GM12878 (cell line): Measurements from ENCODE around the gene FGFRL1. TPM values are rescaled to one million over a fixed set of nuclear protein-coding genes. Genes with fewer than 3 reads are reported as not detected.

Source experiments
- ATAC-seq: fragments of 200-7000 bp; cut with Tn5 transposase; 3 replicates; pipeline ENCODE4 v1.9.1; 2020; ENCODE audit warnings: mild to moderate bottlenecking, moderate library complexity
- BruUV-seq: library from RNA; stranded (reverse); fragments of 400-500 nt; replicated peaks from 2 replicates; lab custom pipeline; 2021; lab: Mats Ljungman, UMichigan
- CTCF ChIA-PET: fragments of 300-600 bp; sonication (Branson Sonifier 250); formaldehyde crosslinking; extraction: SDS; loops from one replicate; lab custom pipeline; 2021; ENCODE audit warnings: inconsistent platforms; lab: Yijun Ruan, JAX
- POLR2A ChIA-PET: fragments of 350-600 bp; formaldehyde crosslinking; extraction: SDS; loops from one replicate; lab custom pipeline; 2021; ENCODE audit warnings: inconsistent platforms; lab: Charles Lee
- RAD21 ChIA-PET: fragments of 300-600 bp; sonication (Branson Sonifier 250); formaldehyde crosslinking; loops from one replicate; lab custom pipeline; 2023; ENCODE audit warnings: antibody characterized with exemption; ENCODE audit not compliant: unreplicated experiment; lab: Charles Lee
- SMC1A ChIA-PET: fragments of 300-600 bp; sonication (Branson Sonifier 250); formaldehyde crosslinking; loops from one replicate; lab custom pipeline; 2023; ENCODE audit not compliant: unreplicated experiment, uncharacterized antibody; lab: Charles Lee
- DNase-seq: peaks from one replicate; pipeline ENCODE4 v3.0.0-alpha.2; 2011; ENCODE audit warnings: low read depth, low spot score
- FAIRE-seq: peaks from 3 replicates; lab custom pipeline; 2011; peaks lifted over from hg19 to GRCh38; lab: Jason Lieb, UNC
- H2AFZ ChIP-seq: 2 replicates; pipeline ENCODE4 v1.6.0; 2011; ENCODE audit warnings: low read depth, low read length, control low read depth; ENCODE audit not compliant: control insufficient read depth
- H3K27ac ChIP-seq: 2 replicates; pipeline ENCODE4 v1.5.1; 2011; ENCODE audit warnings: control low read depth; ENCODE audit not compliant: control insufficient read depth, insufficient read depth
- H3K27me3 ChIP-seq, 2 experiments: replicated peaks in 1 of 2; 2 replicates each; pipeline versions ENCODE4 v1.6.0 to v1.6.1; 2011; ENCODE audit warnings: low read length in 1 of 2; ENCODE audit not compliant: control insufficient read depth in 2 of 2, insufficient read depth in 2 of 2
- H3K36me3 ChIP-seq, 2 experiments: 2 replicates each; pipeline ENCODE4 v1.5.1; 2011; ENCODE audit warnings: low read length in 1 of 2; ENCODE audit not compliant: control insufficient read depth in 2 of 2, insufficient read depth in 2 of 2
- H3K4me1 ChIP-seq: 2 replicates; pipeline ENCODE4 v1.6.1; 2011; ENCODE audit warnings: mild to moderate bottlenecking, low read length, moderate library complexity, mixed read lengths; ENCODE audit not compliant: control insufficient read depth, insufficient read depth
- H3K4me2 ChIP-seq: 2 replicates; pipeline ENCODE4 v1.6.0; 2011; ENCODE audit warnings: control low read depth; ENCODE audit not compliant: control insufficient read depth, insufficient read depth
- H3K4me3 ChIP-seq: fragments of 200-600 bp; sonication (generic); 2 replicates; pipeline ENCODE4 v1.5.1; 2016
- H3K79me2 ChIP-seq: 2 replicates; pipeline ENCODE4 v1.6.0; 2011; ENCODE audit warnings: low read length; ENCODE audit not compliant: control insufficient read depth, insufficient read depth
- H3K9ac ChIP-seq: 2 replicates; pipeline ENCODE4 v1.8.0; 2011; ENCODE audit warnings: low read length, control low read depth, mixed read lengths; ENCODE audit not compliant: control insufficient read depth, insufficient read depth
- H3K9me3 ChIP-seq: replicated peaks from 3 replicates; pipeline ENCODE4 v1.5.1; 2011; ENCODE audit warnings: mild to moderate bottlenecking, low read length; ENCODE audit not compliant: control insufficient read depth, insufficient read depth
- H4K20me1 ChIP-seq: 2 replicates; pipeline ENCODE4 v1.6.0; 2011; ENCODE audit not compliant: control insufficient read depth, insufficient read depth
- CEBPB ChIP-seq, 2 experiments: fragments of 150-350 bp in 1 of 2; IDR thresholded peaks; 2 replicates each; pipeline ENCODE4 v1.6.1; 2012 to 2014; ENCODE audit warnings: low read depth in 2 of 2, low read length in 2 of 2, borderline replicate concordance in 1 of 2, inconsistent platforms in 1 of 2
- CHD4 ChIP-seq: fragments of 200-600 bp; sonication (generic); IDR thresholded peaks from 2 replicates; pipeline ENCODE4 v1.6.1; 2016; ENCODE audit warnings: mild to moderate bottlenecking
- E2F4 ChIP-seq: IDR thresholded peaks from 2 replicates; pipeline ENCODE4 v1.6.1; 2012; ENCODE audit warnings: low read depth, low read length, improper control_type of control experiment
- FOS ChIP-seq: IDR thresholded peaks from 3 replicates; pipeline ENCODE4 v1.6.1; 2011; ENCODE audit warnings: borderline replicate concordance; ENCODE audit not compliant: insufficient read length; ENCODE audit errors: extremely low read depth
- IKZF1 ChIP-seq: fragments of 450-650 bp; conservative IDR thresholded peaks from 2 replicates; pipeline ENCODE4 v1.6.1; 2017; ENCODE audit warnings: antibody characterized with exemption, mild to moderate bottlenecking
- IRF4 ChIP-seq: IDR thresholded peaks from 2 replicates; pipeline ENCODE4 v1.6.1; 2011; ENCODE audit warnings: low read depth, low read length
- MEF2A ChIP-seq: IDR thresholded peaks from 2 replicates; pipeline ENCODE4 v1.6.1; 2011; ENCODE audit warnings: low read depth, mild to moderate bottlenecking, low read length, moderate library complexity; ENCODE audit not compliant: insufficient read depth
- NBN ChIP-seq: fragments of 450-650 bp; IDR thresholded peaks from 2 replicates; pipeline ENCODE4 v1.6.1; 2016
- PAX8 ChIP-seq: fragments of 450-650 bp; IDR thresholded peaks from 2 replicates; pipeline ENCODE4 v1.6.1; 2017; ENCODE audit warnings: mild to moderate bottlenecking, moderate library complexity
- TBL1XR1 ChIP-seq: IDR thresholded peaks from 2 replicates; pipeline ENCODE4 v1.6.1; 2012; ENCODE audit warnings: low read depth, low read length, improper control_type of control experiment
- ZSCAN29 ChIP-seq: fragments of 450-650 bp; IDR thresholded peaks from 2 replicates; pipeline ENCODE4 v1.6.1; 2017; ENCODE audit warnings: mild to moderate bottlenecking, moderate library complexity
- WGBS: methylation state at CpG from one replicate; pipeline ENCODE4 v1.1.6; 2016; ENCODE audit warnings: low lambda C conversion rate; ENCODE audit not compliant: insufficient replicate concordance, insufficient coverage; ENCODE audit errors: missing lambda C conversion rate; 5-methylcytosine and 5-hydroxymethylcytosine counted together
- in situ Hi-C: fragments of 300-500 bp; cut with MboI; formaldehyde crosslinking; loops from 9 replicates; pipeline ENCODE4 v1.14.3; 2018; ENCODE audit warnings: mixed read lengths
- intact Hi-C: fragments of 100-400 bp; cut with micrococcal nuclease; formaldehyde crosslinking; loops from one replicate; pipeline ENCODE4 v1.14.2; 2022; ENCODE audit not compliant: unreplicated experiment
- polyA plus RNA-seq, 11 experiments: library from polyadenylated mRNA; depleted of rRNA in 4 of 11; unstranded in 6 of 11; stranded (reverse) in 5 of 11; fragments of >200 nt; fragmentation: Nextera tagmentation in 4 of 11; fragmentation: Illumina TruSeq in 1 of 11; extraction: Ambion mirVana in 4 of 11; extraction: Trizol in 1 of 11; gene quantifications; 1 replicate in 1 of 11; 2 replicates in 10 of 11; pipeline versions ENCODE4 v1.2.1 to v1.2.3, GENCODE V29; 2011 to 2016; ENCODE audit warnings: inconsistent platforms in 2 of 11, missing spikeins in 2 of 11, low read depth in 1 of 11
- total RNA-seq, 4 experiments: library from RNA; depleted of rRNA in 3 of 4; stranded (reverse); fragments of >200 nt in 3 of 4; fragmentation: Illumina TruSeq in 1 of 4; extraction: Trizol in 1 of 4; gene quantifications; 2 replicates each; pipeline versions ENCODE4 v1.2.1 to v1.2.3, GENCODE V29; 2013 to 2021
- TF ChIP-seq, protein P1 (sequence below): IDR thresholded peaks from 2 replicates; pipeline ENCODE4 v1.6.1; 2012; ENCODE audit warnings: low read depth, low read length, improper control_type of control experiment
- TF ChIP-seq, protein P2 (sequence below), 3 experiments: IDR thresholded peaks in 2 of 3; conservative IDR thresholded peaks in 1 of 3; 2 replicates each; pipeline ENCODE4 v1.5.1; 2011; ENCODE audit warnings: low read depth in 3 of 3, low read length in 3 of 3, mild to moderate bottlenecking in 3 of 3, control low read depth in 2 of 3, moderate library complexity in 2 of 3, inconsistent platforms in 1 of 3, mixed read lengths in 1 of 3; ENCODE audit not compliant: control insufficient read depth in 2 of 3, insufficient read depth in 1 of 3; ENCODE audit errors: extremely low read depth in 1 of 3
- TF ChIP-seq, protein P3 (sequence below): fragments of 150-350 bp; IDR thresholded peaks from 2 replicates; pipeline ENCODE4 v1.6.1; 2014; ENCODE audit warnings: mild to moderate bottlenecking, low read depth, low read length
- TF ChIP-seq, protein P4 (sequence below): IDR thresholded peaks from 2 replicates; pipeline ENCODE4 v1.6.1; 2011; ENCODE audit warnings: borderline replicate concordance, low read depth, mild to moderate bottlenecking, moderate library complexity, low read length; ENCODE audit not compliant: insufficient read depth, poor library complexity, severe bottlenecking

FGFRL1 gene
- total and polyA plus RNA-seq, 10 of the 15 experiments (the other 5 are each of a cell fraction or from before 2014, with no cell fraction given), result 0.02 to 1.5 (median 0.29) TPM; not detected in 2

- TF ChIP-seq IRF4 (no peak), MEF2A (no peak), CEBPB (IDR thresholded peaks at IDR 0.05; ENCODE audit: borderline replicate concordance in 1 of 2, low read depth in 2 of 2, low read length in 2 of 2) (no peak), NBN (no peak), PAX8 (no peak), FOS (no peak), E2F4 (no peak), TBL1XR1 (no peak), ZSCAN29 (no peak), IKZF1 (no peak), CHD4 (no peak)
- TF ChIP-seq, protein P1, sequence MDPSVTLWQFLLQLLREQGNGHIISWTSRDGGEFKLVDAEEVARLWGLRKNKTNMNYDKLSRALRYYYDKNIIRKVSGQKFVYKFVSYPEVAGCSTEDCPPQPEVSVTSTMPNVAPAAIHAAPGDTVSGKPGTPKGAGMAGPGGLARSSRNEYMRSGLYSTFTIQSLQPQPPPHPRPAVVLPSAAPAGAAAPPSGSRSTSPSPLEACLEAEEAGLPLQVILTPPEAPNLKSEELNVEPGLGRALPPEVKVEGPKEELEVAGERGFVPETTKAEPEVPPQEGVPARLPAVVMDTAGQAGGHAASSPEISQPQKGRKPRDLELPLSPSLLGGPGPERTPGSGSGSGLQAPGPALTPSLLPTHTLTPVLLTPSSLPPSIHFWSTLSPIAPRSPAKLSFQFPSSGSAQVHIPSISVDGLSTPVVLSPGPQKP, result no peak
- TF ChIP-seq, protein P2, sequence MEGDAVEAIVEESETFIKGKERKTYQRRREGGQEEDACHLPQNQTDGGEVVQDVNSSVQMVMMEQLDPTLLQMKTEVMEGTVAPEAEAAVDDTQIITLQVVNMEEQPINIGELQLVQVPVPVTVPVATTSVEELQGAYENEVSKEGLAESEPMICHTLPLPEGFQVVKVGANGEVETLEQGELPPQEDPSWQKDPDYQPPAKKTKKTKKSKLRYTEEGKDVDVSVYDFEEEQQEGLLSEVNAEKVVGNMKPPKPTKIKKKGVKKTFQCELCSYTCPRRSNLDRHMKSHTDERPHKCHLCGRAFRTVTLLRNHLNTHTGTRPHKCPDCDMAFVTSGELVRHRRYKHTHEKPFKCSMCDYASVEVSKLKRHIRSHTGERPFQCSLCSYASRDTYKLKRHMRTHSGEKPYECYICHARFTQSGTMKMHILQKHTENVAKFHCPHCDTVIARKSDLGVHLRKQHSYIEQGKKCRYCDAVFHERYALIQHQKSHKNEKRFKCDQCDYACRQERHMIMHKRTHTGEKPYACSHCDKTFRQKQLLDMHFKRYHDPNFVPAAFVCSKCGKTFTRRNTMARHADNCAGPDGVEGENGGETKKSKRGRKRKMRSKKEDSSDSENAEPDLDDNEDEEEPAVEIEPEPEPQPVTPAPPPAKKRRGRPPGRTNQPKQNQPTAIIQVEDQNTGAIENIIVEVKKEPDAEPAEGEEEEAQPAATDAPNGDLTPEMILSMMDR (IDR thresholded peaks at IDR 0.05 in 2 of 3, conservative IDR thresholded peaks at IDR 0.05 in 1 of 3; ENCODE audit: control insufficient read depth in 2 of 3, extremely low read depth in 1 of 3, insufficient read depth in 1 of 3, low read depth in 3 of 3, low read length in 3 of 3), result no peak
- TF ChIP-seq, protein P3, sequence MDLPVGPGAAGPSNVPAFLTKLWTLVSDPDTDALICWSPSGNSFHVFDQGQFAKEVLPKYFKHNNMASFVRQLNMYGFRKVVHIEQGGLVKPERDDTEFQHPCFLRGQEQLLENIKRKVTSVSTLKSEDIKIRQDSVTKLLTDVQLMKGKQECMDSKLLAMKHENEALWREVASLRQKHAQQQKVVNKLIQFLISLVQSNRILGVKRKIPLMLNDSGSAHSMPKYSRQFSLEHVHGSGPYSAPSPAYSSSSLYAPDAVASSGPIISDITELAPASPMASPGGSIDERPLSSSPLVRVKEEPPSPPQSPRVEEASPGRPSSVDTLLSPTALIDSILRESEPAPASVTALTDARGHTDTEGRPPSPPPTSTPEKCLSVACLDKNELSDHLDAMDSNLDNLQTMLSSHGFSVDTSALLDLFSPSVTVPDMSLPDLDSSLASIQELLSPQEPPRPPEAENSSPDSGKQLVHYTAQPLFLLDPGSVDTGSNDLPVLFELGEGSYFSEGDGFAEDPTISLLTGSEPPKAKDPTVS, result no peak
- TF ChIP-seq, protein P4, sequence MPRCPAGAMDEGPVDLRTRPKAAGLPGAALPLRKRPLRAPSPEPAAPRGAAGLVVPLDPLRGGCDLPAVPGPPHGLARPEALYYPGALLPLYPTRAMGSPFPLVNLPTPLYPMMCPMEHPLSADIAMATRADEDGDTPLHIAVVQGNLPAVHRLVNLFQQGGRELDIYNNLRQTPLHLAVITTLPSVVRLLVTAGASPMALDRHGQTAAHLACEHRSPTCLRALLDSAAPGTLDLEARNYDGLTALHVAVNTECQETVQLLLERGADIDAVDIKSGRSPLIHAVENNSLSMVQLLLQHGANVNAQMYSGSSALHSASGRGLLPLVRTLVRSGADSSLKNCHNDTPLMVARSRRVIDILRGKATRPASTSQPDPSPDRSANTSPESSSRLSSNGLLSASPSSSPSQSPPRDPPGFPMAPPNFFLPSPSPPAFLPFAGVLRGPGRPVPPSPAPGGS, result no peak
- DNase-seq, result no peak
These were observed 7.4 kb upstream of the FGFRL1 start for GRCh38 chr4:1004071-1004418.

More at GRCh38 chr4:1004071-1004418, 7.4 kb upstream of the FGFRL1 start:
- CTCF ChIA-PET, result no interaction called here
- Histone ChIP-seq H3K36me3 (no peaks in the 10 kb centered on the region), H3K4me3 (no peak overlapping the region), H2AFZ (no peak overlapping the region), H4K20me1 (no peaks in the 10 kb centered on the region), H3K9me3 (no peaks in the 10 kb centered on the region; the same call in 2 of the 3 replicates), H3K9ac (no peak overlapping the region), H3K27me3 (peaks cover 0 to 2% of the 10 kb centered on the region in 2 experiments; a peak in 3 of 4 replicates), H3K4me1 (peaks cover 3% of the 10 kb centered on the region; the same call in 1 of the 2 replicates), H3K27ac (no peak overlapping the region), H3K79me2 (no peaks in the 10 kb centered on the region), H3K4me2 (no peak overlapping the region)
- BruUV-seq, result no TSS peak
- intact Hi-C loops, result no loop called here
- 44% methylated on average over 10 of the region's 13 CpGs for WGBS
- RAD21 ChIA-PET, result no interaction called here
- ATAC-seq, result no peak
- POLR2A ChIA-PET, result no interaction called here
- FAIRE-seq, result no peak
- SMC1A ChIA-PET, result no interaction called here
- in situ Hi-C loops, result no loop called here
